Right lobe of liver (tissue), 4 donors: ENCODE measurements around the gene ZDHHC15.

Source experiments
- POLR2A ChIP-seq: fragments of 450-650 bp; IDR thresholded peaks from one replicate; pipeline ENCODE4 v1.6.1; 2017; ENCODE audit warnings: antibody characterized with exemption, mild to moderate bottlenecking
- TF ChIP-seq, protein P1 (sequence below), 4 donors: fragments of 200-600 bp in 3 of 4; fragments of 450-650 bp in 1 of 4; IDR thresholded peaks; one replicate each; pipeline versions ENCODE4 v1.5.1 to v1.8.0; 2016 to 2022; ENCODE audit warnings: antibody characterized with exemption in 4 of 4, mild to moderate bottlenecking in 2 of 4
- donor health status: DM: no; HTN: no; CAD: no.
- donor health status: DM: no; HTN: no; CAD: no.
- donor health status: DM: no; HTN: yes; CAD: no.

DNA sequence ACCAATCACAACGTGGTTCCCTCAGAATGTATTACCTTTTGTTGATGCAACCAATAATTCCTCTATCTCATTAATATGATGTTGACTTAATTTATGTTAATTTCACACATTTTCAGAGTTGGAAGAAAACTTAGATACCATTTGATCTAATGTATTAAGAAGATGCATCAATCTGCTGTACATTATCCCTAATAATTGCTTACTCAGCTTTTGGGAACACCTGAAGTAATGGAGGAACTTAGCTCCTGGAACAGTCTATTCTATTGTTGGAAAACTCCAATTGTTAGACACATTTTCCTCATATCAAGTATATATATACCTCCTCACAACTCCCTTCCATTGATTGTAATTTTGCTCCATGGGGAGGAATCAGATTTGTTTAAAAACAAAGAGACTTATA, 38.9 kb downstream of the ZDHHC15 start:
- TF ChIP-seq, protein P1, sequence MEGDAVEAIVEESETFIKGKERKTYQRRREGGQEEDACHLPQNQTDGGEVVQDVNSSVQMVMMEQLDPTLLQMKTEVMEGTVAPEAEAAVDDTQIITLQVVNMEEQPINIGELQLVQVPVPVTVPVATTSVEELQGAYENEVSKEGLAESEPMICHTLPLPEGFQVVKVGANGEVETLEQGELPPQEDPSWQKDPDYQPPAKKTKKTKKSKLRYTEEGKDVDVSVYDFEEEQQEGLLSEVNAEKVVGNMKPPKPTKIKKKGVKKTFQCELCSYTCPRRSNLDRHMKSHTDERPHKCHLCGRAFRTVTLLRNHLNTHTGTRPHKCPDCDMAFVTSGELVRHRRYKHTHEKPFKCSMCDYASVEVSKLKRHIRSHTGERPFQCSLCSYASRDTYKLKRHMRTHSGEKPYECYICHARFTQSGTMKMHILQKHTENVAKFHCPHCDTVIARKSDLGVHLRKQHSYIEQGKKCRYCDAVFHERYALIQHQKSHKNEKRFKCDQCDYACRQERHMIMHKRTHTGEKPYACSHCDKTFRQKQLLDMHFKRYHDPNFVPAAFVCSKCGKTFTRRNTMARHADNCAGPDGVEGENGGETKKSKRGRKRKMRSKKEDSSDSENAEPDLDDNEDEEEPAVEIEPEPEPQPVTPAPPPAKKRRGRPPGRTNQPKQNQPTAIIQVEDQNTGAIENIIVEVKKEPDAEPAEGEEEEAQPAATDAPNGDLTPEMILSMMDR (IDR thresholded peaks at IDR 0.05) = no peak
- TF ChIP-seq POLR2A = no peak
